Smooth muscle cell of the brain vasculature (primary cell): ENCODE data around the gene AP3D1.

Experiments
- DNase-seq: peaks from one replicate; pipeline ENCODE4 v3.0.0-alpha.2; 2012; ENCODE audit warnings: low read depth, low spot score

The AP3D1 gene

DNA sequence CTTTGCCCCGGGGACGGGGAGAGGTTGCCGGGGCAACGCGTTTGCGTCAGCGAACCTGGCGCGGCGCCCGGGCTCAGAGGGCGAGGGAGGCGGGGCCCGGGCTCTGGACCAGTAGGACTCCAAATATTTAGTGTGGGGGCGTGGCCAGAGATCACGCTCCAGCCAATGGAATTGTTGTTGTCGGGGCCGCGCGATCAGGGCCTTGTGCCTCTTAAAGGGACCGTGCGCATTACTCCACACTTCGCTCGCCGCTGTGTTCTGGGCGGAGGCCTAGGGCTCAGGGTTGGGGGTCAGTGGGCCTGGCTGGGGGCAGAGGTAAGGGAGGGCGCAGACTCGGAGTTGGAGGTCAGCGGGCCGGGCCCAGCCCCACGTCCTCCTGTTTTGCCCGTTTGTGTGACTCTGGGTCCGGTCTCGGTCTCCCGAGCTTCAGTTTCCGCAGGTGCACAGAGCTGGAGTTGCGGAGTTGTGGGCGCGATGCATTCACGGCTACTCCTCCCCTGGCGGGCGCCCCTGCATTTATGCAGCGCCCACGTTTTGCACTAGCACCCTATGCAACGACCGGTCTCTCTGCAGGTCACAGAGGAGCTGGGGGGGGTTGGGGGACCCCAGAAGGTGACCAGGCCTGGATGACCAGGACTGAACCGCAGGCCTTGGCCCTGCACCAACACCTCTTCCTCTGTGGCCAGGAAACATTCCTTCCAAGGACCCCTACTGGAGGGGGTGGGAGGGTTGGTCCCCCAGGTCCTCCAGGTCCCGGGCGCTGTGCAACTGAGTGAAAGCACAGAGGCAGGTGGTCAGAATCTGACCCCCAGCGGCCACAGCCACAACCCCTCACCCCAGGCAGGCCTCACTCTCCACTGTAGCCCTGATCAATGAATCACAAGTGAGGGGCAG is 89.6 kb downstream of the AP3D1 start:
- DNase-seq = peak; percentile 96

- DNase-seq = peak; percentile 74
Observed at GRCh38 chr19:2060884-2061494, 90.4 kb downstream of the AP3D1 start.

DNA sequence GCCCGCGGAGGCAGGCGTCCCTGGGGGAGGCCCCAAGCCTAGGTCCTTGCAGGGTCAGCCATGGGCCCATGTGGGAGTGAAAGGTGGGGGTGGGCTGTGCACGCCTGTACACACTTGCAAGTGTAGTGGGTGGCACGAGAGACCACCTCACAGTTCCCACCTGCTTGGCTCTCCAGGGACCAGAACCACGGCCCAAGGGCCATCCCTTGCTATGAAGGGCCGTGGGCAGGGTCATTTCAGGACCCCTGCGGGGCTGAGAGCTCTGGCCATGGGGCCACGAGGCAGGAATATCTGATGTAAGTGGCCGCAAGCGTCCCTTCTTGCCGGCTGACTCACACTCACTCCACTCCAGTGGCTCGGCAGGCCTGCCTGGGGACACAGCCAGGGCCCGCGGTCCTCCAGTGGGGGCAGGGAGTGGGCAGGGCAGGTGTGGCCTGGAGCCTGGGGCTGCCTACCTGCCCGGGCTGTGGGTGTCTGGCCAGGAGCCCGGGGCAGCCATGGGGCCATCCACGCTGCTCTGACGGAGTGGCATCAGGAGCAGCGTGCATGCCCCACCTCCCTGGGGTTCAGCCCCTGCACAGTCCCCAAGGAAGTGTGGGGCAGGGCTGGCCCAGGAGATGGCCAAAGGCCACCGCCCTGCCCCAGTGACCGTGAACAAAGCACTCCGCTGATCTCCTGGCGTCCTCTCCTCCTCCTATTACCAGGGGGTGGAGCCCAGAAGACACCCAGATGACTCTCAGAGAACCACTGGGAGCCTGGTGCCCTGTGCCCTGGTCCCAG is 91.8 kb downstream of the AP3D1 start:
- DNase-seq = no peak

DNA sequence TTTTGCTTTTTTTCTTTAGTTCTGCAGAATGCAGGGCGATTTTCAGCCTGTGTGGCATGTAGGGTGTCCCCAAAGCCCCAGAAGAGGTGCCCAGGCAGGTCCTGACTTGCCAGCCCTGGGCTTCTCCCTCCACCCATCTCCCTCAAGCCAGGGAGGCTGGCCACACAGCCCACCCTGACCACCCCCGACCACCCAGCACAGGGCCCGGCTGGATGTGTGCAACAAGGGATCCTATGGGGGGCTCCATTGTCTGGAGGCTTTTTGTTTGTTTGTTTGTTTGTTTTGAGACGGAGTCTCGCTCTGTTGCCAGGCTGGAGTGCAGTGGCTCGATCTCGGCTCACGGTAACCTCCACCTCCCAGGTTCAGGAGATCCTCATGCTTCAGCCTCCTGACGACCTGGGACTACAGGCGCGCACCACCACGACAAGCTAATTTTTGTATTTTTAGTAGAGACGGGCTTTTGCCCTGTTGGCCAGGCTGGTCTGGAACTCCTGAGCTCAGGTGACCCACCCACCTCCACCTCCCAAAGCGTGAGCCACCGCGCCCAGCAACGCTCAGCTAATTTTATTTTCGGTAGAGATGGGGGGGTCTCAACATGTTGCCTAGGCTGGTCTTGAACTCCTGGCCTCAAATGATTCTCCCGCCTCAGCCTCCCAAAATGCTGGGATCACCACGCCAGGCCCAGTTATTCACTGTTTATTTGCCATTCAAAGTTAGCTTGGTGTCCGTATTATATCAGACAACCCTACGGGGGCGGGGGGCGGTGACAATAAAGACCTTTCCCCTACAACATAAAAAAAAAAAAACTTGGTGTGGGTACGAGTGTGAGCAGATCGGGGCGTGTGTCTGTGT is 92.6 kb downstream of the AP3D1 start:
- no peak for DNase-seq

- DNase-seq = no peak
Observed at GRCh38 chr19:2057484-2058469, 93.6 kb downstream of the AP3D1 start.

- DNase-seq = no peak
Observed at GRCh38 chr19:2056837-2057192, 94.6 kb downstream of the AP3D1 start.

DNA sequence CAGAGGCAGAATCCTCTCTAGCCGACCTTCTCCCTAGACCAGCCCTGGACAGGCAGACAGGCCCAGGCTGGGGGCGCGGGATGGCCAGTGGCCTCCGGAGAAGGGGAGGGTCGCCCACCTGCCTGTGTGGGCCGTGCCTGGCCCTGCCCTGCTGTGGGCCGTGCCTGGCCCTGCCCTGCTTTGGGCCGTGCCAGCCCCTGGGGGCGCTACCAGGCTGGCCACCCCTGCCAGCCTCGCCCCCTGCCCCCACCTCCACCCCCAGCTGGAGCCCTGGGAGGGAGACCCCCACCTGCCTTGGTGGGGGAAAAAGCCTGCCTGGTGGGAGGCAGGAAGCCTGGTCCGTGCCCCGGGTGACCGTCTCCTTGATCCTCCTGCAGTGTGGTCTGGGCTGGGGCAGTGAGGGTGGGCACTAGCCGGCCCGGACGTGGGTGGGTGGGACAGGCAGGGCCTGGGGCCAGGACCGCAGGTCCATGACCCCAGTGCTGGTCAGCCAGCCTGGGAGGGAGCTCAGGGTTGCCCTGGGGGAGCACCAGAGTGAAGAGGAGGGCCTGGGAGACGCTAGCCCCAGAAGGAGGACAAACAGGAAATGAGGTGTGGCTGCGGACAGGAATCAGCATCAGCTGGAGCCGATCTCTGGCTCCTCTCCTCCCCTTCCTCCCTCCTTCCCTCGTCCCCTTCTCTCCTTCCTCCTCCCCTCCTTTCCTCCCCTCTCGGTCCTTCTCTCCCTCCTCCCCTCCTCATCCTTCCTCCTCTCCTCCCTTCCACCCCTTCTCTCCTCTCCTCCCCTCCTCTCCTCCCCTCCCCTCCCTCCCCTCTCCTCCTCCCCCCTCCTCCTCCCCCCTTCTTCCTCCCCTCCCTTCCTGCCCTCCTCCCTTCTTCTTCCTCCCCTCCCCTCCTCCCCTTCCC is 95.2 kb downstream of the AP3D1 start:
- no peak for DNase-seq

- no peak for DNase-seq
Observed at GRCh38 chr19:2054763-2055162, 96.6 kb downstream of the AP3D1 start.

DNA sequence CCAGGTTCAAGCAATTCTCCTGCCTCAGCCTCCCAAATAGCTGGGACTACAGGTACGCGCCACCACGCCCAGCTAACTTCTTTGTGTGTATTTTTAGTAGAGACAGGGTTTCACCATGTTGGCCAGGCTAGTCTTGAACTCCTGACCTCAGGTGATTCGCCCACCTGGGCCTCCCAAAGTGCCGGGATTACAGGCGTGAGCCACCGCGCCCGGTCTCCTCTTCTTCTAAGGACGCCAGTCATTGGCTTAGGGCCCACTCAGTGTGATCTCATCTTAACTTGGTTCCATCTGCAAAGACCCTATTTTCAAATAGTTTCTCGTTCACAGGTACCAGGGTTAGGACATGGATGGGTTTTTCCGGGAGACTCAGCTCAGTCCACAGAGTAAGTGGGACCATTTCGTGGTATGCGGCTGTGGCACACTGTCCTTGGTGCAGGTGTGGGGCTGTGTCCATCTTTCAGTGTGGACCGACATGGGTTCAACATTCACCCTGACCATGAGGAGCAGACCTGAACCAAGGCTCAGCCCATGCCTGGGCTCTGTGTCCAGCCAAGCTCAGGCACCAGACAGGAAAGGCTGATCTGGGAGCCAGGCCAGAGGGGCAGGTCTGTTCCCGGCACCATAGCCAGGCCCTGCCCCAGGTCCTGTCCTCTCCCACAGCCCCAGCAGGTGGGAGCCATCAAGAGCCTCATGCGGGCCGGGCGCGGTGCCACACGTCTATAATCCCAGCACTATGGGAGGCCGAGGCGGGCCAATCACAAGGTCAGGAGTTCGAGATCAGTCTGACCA is 97.6 kb downstream of the AP3D1 start:
- DNase-seq = no peak

- no peak for DNase-seq
Observed at GRCh38 chr19:2051773-2052704, 99.3 kb downstream of the AP3D1 start.

GRCh38 chr19:2050991-2051772 is 100.2 kb downstream of the AP3D1 start, which contains the start of gene MKNK2:
Gene MKNK2, minus strand, starts transcription at chr19:2051244. Its CDS starts 393 bp downstream, at chr19:2050851.
- no peak for DNase-seq
